Ammon's horn (tissue), 1 donor: Measurements from ENCODE around the gene MMD.
"Not testable (repeated sequence)": the region's sequence is repeated elsewhere in the genome, so short reads cannot be mapped to it uniquely, and the experiment has no call there.

Experiments used
- DNase-seq: peaks from one replicate; pipeline ENCODE4 v3.0.0-alpha.2; 2016; ENCODE audit warnings: low spot score

MMD gene, protein sequence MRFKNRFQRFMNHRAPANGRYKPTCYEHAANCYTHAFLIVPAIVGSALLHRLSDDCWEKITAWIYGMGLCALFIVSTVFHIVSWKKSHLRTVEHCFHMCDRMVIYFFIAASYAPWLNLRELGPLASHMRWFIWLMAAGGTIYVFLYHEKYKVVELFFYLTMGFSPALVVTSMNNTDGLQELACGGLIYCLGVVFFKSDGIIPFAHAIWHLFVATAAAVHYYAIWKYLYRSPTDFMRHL

DNA sequence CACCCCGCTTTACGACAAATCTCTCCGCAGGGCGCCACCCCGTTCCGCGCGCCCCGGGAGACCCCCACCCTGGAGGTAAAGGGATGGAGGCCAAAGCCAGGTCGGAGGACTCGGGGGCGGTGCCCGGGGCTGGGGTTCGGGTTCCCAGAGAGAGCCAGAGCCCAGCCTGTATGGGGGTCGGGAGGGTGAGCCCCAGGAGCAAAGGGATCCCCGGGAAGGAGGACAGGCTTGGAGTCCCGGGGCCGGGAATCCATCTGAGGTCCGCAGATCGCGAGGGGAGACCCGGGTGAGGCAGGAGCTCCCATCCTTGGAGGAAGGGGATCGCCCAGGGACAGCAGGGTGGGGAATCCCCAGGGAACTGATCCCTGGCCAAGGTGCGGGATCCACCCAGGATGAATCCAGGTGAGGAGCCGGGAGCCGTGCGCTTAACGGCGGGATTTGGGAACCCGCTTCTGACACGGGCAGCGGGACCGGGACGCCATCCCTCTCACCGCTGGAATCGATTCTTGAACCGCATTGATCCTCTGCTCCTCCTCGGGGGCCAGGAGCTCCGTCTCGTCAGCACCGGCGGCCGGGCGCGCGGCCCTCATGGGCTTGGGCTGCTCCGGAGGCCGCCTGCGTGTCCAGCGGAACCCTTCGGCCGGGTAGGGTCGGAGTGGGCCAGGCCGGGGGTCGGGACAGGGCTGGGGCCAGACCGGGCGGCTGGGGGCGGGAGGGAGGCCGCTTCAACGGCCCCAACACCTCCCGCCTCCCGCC lies at the start of gene MMD:
TSS of gene MMD (minus strand) at position 657 of the 756 bp plus-strand sequence. CDS start at position 517, 140 bp downstream.
- peak; percentile 19 for DNase-seq

DNA sequence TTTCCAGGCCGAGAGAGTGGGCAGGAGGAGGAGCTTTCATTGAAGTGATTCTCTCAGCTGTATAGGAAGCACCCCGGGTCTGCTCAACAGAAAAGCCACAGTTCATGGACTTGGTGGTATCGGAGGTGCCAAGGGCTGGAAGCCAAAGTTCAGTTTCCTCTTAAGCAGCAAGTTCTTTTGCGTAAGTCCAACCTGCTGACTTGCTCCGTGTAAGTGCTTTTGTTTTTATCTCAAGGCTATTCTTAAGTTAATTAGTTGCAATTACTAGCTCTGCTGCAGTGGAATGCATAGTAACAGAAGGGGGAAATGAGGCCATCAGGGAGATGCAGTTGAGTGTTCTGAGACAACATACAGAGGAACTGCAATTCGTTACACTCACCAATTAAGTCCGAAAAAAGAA lies 45.0 kb upstream of the MMD start:
- DNase-seq, result peak; percentile 43

DNA sequence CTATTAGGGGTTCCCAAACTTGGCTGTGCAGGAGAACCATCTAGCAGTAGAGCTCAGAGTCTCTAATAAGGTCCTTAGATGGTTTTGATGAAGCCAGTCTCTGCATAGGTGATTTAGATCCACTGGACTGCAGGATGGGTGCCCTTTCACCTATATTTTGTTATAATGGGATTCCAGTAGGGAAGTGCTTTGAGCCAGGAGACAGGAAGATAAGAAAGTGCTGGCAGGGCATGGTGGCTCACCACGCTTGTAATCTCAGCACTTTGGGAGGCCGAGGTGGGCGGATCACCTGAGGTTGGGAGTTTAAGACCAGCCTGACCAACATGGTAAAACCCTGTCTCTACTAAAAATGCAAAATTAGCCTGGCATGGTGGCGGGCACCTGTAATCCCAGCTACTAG lies 44.1 kb upstream of the MMD start:
- not testable (repeated sequence) for DNase-seq

DNA sequence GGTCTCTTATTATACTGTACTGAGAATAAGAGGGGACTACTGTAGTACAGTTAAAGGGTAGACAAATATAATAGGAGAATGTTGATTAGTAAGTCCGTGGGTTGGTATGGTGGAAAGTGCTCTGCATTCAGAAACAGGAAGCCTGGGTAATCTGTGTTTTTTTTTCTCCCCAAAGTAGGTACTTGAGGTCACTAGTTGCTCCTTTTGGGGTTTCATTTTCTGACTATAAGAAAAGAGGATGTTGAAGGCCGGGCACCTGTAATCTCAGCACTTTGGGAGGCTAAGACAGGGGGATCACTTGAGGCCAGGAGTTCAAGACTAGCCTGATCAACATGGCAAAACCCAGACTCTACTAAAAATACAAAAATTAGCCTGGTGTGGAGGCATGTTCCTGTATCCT lies 42.0 kb upstream of the MMD start:
- no peak for DNase-seq

DNA sequence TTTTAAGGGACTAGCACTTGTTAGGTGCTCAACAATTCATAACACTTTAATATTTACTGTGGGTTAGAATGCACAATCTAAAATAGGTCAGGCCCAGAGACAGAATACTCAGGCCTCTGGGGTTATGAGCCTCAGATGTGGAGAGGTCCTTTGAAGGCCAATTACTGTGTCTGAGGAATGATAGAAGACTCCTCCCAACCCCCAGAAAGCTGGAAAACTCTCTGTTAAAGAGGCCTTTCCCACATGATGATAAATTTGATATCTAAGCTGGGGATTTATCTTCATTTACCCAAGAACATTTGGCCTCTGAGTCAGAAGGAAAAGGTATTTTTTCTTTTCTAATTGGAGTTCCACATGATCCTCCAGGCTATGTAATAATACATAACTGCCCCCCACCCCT lies 41.1 kb upstream of the MMD start:
- no peak for DNase-seq

DNA sequence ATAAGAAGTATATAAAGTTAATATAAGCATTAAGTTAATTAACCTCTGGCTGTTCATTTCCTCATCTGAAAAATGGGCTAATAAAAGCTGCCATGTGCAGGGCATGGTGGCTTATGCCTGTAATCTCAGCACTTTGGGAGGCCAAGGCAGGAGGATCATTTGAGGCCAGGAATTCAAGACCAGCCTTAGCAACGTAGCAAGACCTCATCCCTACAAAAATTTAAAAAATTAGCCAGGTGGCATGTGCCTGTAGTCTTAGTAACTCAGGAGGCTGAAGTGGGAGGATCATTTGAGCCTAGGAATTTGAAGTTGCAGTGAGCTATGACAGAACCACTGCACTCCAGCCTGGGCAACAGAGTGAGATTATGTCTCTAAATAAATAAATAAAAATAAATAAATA lies 40.6 kb upstream of the MMD start:
- DNase-seq, result no peak

DNA sequence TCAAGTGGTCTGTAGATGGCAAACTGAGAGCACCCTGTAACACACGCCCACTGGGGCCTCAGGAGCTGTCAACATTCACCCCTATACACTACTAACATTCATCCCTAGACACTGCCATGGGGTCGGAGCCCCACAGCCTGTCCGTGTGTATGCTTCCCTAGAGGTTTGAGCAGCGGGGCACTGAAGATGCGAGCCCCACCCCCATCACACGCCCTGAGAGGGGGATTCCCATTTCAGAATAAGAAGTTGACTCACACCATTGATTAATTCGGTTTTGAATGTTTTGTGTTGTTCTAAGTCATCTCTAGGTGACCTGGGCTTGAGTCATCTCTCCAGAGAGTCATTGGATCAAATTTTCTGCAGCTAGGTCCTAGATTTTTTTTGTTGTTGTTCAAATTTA lies 37.3 kb upstream of the MMD start:
- no peak for DNase-seq

DNA sequence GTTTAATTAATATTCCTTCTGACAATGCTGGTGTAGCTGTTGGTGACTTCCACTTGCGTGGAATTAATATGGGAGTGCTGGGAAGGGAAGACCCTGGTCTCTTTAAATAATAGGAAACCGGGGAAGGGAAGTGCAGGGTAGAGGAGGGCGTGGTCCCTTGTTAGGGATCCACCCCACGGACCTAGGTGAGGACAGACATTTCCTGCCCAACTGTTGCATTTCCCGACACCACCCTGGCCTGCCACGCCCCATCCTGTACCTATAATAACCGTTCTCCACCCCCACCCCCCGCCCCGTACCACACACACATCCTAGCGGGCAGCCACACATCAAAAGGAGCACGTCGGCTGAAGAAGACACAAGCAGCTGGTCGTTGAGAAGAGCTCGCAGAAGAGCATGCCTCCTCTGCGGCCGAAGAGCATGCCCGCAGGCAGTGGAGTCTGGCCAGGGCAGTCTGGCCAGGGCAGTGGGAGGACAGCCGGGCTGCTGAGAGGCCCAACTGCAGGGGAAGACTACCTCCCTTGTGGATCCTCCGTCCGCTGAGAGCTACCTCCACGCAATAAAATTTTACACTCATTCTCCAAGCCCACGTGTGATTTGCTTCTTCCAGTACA lies 36.8 kb upstream of the MMD start:
- no peak for DNase-seq

DNA sequence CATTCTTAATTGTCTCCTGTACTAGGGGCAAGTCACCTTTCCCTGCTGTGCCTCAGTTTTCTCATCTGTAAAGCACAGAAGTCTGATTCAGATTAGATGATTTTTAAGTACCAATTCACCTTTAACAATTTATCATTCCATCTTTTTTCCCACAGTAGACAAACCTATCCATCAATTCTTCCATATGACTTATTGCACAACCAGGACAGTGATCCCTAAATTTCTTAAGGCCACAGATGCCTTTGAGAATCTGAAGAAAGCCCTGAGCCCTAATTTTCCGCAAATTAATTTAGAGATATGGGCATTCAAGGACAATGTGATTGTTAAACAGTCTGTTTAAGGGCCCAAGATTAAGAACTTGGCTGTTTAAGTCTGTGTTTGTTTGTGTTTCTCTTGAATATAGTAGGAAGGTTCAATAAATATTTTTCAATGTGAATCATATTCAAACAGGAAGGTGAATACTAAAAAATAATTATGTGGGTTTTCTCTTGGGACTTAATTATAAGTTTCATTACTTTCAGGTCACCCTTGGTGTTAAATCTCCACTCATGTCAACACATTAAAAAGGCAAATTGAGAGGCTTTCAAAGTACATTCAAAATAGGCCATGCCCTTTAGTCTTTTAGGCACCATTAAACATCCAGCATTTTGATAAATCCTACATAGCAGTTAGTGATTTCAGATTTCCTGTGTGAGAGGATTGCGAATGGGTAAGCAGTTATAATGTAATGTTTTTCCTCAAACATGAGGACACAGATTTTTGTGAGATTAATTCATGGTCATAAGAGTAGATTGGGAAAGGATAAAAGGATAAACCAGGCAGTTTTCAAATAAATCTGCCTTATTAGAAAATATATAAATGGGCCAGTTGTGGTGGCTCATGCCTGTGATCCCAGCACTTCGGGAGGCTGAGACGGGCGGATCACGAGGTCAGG lies 34.9 kb upstream of the MMD start:
- no peak for DNase-seq

DNA sequence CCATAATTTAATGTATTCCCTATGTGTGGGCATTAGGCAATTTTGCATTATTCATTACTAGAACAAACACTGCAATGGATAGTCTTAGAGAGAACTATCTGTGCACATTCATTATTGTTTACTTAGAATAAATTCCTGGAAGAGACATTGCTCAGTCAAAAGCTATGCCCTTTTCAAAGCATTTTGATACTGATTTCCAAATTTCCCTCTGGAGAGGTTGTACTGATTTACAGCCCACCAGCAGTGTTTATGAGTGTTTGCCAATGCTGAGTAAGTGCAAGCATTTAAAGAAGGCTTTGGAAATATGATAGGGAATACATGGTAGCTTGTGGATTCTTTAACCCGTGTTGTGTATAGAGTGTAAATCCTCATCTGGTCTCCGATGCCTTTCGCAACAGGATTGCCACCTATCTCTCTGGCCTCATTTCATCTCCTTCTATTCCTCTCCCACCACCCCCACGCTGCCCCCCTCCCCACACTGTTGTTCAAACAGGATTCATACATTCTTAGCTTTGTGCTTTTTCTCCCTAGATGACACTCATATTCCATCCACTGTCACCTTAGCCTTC lies 33.4 kb upstream of the MMD start:
- DNase-seq, result no peak

DNA sequence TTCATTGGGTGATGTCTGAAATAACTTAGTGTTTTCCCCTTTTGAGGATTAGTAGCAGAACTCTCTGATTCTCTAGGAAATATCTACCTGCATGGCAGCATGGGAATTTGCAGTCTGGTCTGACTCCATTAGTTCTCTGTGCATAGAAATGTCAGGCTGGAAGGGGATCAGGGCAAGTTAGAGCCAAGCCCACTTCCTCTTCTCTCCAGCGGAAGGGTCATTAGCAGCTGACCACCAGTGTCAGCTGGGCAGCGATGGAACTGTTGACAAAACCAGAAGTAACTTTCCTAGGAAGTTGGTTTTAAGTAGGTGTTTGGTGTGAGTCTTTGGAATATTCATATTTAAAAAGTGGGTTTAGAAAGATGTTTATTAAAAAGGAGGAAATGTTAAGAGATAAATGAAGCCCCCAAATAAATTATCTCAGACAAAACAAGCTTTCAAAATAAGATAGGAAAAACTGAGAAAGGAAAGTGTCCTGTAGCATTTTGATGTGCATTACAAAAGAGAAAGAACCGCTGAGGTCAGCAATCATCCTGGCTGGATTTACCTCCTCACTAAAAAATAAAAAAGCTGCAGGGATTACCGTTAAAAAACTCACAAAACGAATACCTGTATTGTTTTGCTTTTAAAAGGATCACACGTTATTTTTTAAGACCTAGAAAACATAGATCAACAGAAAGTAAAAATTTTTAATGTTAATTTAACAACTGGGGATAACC lies 32.4 kb upstream of the MMD start:
- peak; percentile 59 for DNase-seq

DNA sequence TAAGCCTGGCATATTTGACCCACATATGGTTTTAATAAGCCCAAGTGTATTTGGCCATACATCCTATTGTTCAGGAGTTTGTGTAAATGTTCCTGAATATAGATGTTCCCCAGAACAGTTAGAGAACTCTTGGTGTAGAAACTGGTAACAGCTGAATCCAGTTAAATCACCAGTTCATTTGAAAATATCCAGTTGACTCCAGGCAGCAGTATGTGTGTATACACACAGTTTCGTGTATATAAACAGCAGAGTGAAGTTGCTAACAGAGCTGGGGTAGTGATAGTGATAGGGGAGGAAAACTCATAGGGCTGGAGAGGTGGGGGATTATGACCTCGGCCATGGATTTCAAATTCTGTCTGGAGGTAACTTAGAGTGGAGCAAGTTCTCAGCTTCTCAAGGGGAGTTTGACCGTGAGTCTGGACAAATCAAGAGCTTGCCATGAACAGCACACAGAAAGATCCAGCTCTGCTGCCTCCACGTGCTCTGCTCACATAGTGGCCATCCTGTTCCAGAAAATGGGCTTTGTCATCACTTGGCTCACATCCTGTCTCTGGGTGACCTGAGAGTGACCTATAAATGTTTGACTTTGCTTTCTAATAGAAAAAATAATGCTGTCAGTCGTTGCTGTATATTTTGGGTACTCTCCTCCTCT lies 30.6 kb upstream of the MMD start:
- no peak for DNase-seq

DNA sequence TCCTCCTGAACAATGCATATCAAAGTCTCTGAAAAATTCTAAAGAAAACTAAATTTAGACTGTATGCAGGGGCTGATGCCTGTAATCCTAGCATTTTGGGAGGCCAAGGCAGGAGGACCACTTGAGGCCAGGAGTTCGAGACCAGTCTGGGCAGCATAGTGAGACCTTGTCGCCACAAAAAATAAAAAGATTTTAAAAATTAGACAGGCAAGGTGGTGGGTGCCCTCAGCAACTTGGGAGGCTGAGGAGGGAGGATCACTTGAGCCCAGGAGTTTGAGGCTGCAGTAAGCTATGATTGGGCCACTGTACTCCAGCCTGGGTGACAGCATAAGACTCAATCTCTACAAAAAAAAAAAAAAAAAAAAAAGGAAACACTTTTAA lies 30.1 kb upstream of the MMD start:
- no peak for DNase-seq

DNA sequence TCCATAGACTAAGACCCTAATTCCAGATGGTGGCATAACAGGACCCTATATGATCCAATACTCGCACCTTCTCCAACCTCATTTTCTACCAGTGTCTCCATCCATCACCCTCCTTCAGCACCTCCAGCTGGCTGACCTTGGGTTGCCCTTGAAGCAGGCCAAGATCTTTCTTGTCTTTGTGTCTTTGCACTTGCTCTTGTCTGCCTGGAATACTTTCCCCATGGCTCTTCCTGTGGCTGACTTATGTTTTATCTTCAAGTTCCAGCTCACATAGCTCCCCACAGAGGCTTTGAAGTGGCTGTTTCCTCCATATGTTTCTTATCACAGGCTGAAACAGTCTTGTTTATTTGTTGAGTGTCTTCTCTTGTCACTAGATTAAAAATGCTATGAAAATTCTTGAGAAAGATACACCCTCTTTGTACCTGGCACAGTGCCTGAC lies 29.6 kb upstream of the MMD start:
- DNase-seq, result no peak

DNA sequence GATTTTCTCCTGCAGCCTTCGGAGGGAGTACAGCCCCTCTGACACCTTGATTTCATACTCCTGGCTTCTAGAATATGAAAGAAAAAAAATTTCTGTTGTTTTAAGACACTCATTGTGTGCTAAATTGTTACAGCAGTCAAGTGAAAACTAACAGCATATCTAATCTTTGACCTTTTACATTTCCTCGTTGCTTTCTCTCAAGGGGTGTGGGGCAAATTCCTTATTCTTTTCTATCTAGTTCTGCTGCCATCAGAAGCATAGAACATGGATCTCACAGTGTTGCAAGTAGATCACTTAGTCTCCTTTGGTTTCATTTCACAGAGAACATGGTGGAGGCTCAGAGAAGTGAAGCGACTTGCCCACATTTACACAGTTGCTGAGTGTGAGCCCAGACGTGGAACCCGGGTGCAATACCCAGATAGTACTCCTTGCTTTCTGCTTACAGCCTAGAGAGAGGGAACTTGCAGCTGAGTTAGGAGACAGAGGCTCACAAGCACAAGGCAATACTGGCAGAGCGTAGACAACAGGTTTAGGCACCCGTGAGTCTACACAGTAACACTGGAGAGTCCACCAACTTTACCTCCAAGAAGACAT lies 28.7 kb upstream of the MMD start:
- no peak for DNase-seq

DNA sequence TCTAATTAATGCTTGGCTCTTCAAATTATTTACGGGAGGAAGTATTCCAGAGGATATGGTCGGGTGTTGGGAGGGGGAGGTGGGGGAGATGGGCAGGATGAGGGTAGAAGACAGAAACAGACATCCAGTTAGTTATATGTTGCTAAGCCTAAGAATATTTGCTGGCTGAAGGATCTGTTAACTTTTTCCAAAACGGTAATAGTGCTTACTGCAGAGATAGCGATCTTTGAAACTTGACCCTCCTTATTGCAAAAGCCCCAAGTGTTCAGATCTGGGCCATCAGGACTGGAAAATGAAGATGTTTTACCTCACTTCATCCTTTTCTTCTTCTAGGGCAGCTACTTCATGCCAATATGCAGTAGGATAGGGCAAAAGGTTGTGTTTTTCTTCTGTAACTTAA lies 27.0 kb upstream of the MMD start:
- DNase-seq, result no peak

DNA sequence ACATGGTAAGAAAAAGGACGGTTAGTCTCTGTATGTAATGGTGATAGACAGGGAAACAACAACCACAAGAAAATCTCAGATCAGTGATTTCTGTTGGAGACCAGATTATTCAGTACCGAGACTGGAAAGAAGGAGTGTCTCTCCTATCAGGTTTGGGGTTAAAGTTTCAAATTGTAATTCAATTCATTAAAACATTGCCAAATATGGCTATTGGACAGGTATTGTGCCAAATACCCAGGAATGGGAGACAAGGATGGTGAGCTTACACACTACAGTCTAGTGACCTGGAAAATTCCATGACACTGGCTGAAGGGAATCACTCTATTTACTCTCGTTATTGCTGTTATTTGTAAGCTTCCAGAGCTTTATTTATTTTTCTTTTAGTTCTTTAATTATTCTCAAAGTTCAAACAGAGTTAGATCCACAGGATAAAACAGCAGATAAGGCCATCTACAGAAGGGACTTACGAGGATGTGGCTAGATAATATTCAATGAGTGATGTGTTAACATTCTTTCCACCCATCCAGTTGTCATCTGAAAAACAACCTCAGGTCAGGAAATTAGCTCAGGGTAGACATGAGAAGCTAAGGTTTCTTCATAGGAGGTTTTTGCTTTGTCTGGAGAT lies 25.1 kb upstream of the MMD start:
- no peak for DNase-seq

DNA sequence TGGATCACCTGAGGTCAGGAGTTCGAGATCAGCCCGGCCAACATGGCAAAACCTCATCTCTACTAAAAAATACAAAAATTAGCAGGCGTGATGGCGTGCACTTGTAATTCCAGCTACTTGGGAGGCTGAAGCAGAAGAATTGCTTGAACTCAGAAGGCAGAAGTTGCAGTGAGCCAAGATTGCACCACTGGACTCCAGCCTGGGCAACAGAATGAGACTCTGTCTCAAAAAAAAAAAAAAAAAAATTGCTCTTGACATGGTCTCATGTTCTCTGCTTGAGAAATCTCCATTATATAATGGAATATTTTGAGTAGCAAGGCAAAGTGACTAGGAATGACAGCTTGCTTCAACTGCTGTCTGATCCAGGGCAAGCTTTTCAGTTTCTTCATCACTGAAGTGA lies 24.4 kb upstream of the MMD start:
- not testable (repeated sequence) for DNase-seq

DNA sequence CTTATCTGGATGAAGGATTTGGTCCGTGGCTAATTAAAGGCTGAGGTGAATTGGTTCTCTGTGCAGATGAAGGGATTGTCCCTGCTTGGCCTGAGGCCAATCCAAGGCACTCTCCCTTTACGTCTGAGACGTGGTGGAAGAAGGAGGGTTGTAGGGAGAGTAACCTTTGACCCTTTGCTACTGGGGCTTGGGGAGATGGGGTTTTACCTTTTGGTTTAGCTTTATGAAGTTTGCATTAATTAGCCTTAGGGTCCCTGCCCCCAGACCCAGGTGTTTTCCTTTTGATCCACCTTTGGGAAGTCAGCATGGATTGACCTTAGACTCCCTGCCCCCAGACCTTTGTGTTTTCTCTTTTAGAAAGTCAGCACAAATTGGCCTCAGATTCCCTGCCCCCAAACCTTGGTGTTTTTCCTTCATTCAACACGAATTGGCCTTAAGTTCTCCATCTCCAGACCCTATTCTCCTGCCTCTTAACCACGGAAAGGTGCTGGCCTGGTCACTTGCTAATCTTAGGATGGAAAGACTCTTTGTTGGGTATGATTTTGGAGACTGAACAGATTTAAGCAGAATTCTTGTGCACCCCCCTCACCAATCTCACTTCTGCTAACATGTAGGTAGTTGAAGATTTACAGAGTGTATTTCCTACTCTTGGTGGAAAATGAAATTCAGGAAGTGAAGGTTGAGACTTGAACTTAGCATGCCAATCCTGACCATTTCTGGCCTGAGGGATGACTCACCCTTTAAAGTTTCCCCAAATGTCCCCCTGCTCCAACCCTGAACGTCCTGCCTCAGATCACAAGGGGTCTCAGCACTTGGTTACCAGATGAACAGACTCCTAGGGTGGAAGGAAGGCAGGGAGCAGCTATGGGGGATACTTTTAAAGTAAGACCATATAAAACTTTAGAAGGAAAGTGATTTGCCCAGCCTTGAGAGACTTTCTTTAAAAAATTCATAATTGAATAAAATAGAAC lies 23.1 kb upstream of the MMD start:
- peak; percentile 25 for DNase-seq
